B cell (primary cell): Measurements from ENCODE around the gene SGSH. TPM values are rescaled to one million over a fixed set of nuclear protein-coding genes. Genes with fewer than 3 reads are reported as not detected.

Experiments used
- ATAC-seq: fragments of 200-7000 bp; cut with Tn5 transposase; one replicate; pipeline ENCODE4 v1.10.0; 2021; ENCODE audit warnings: low read depth, mild to moderate bottlenecking, moderate number of reproducible peaks, moderate library complexity
- CTCF ChIA-PET: fragments of 350-600 bp; sonication (Branson Sonifier 250); formaldehyde crosslinking; loops from one replicate; lab custom pipeline; 2021; ENCODE audit warnings: antibody characterized with exemption, inconsistent platforms; lab: Charles Lee
- POLR2A ChIA-PET: fragments of 350-600 bp; sonication (Branson Sonifier 250); formaldehyde crosslinking; loops from one replicate; lab custom pipeline; 2021; ENCODE audit warnings: antibody characterized with exemption; lab: Charles Lee
- DNase-seq: peaks from one replicate; pipeline ENCODE4 v3.0.0; 2013
- H2AFZ ChIP-seq: 2 replicates; pipeline ENCODE4 v1.6.1; 2012; ENCODE audit warnings: mild to moderate bottlenecking, low read depth, low read length; ENCODE audit not compliant: insufficient read depth, poor library complexity, severe bottlenecking
- H3K27ac ChIP-seq, 2 donors: 1 replicate in 1 of 2; 2 replicates in 1 of 2; pipeline ENCODE4 v1.5.1; 2012 to 2013; ENCODE audit warnings: low read length in 2 of 2, mild to moderate bottlenecking in 2 of 2, moderate library complexity in 1 of 2
- H3K27me3 ChIP-seq, 4 experiments: fragments of 200-600 bp in 1 of 4; sonication (generic) in 1 of 4; replicated peaks in 1 of 4; 1 replicate in 2 of 4; 2 replicates in 2 of 4; pipeline versions ENCODE4 v1.6.1 to v1.7.0; 2013 to 2016; ENCODE audit warnings: low read length in 3 of 4, mild to moderate bottlenecking in 2 of 4, mixed read lengths in 1 of 4, moderate library complexity in 1 of 4; ENCODE audit not compliant: insufficient read depth in 4 of 4, control insufficient read depth in 3 of 4; ENCODE audit errors: control extremely low read depth in 1 of 4
- H3K36me3 ChIP-seq, 2 experiments: replicated peaks in 1 of 2; 1 replicate in 1 of 2; 2 replicates in 1 of 2; pipeline versions ENCODE4 v1.6.1 to v1.7.1; 2013; ENCODE audit warnings: low read length in 1 of 2; ENCODE audit not compliant: insufficient read depth in 2 of 2, control insufficient read depth in 1 of 2; ENCODE audit errors: control extremely low read depth in 1 of 2, extremely low read depth in 1 of 2
- H3K4me1 ChIP-seq, 2 donors: fragments of 200-600 bp in 1 of 2; sonication (generic) in 1 of 2; 1 replicate in 1 of 2; 2 replicates in 1 of 2; pipeline versions ENCODE4 v1.5.1 to v1.6.1; 2013 to 2017; ENCODE audit warnings: low read length in 2 of 2; ENCODE audit not compliant: control insufficient read depth in 2 of 2, insufficient read depth in 2 of 2
- H3K4me2 ChIP-seq: replicated peaks from 2 replicates; pipeline ENCODE3; 2012; ENCODE audit warnings: mild to moderate bottlenecking, low read depth, low read length; ENCODE audit not compliant: poor library complexity, severe bottlenecking
- H3K4me3 ChIP-seq, 5 experiments: fragments of 200-600 bp in 1 of 5; sonication (generic) in 1 of 5; 1 replicate in 3 of 5; 2 replicates in 2 of 5; pipeline versions ENCODE4 v1.5.1 to v1.7.0; 2011 to 2016; ENCODE audit warnings: low read length in 4 of 5, mild to moderate bottlenecking in 4 of 5, low read depth in 2 of 5, control low read depth in 1 of 5, moderate library complexity in 1 of 5; ENCODE audit not compliant: insufficient read depth in 1 of 5; ENCODE audit errors: control extremely low read depth in 1 of 5, extremely low read depth in 1 of 5
- H3K79me2 ChIP-seq: fragments of 200-600 bp; sonication (generic); one replicate; pipeline ENCODE4 v1.6.0; 2016; ENCODE audit warnings: low read length; ENCODE audit not compliant: control insufficient read depth, insufficient read depth
- H3K9ac ChIP-seq: fragments of 200-600 bp; sonication (generic); 2 replicates; pipeline ENCODE4 v1.6.1; 2017; ENCODE audit warnings: mild to moderate bottlenecking, low read length, moderate library complexity
- H3K9me3 ChIP-seq, 3 donors: one replicate each; pipeline versions ENCODE4 v1.6.1 to v1.7.1; 2013; ENCODE audit warnings: low read length in 2 of 3; ENCODE audit not compliant: control insufficient read depth in 2 of 3, insufficient read depth in 1 of 3; ENCODE audit errors: control extremely low read depth in 1 of 3
- H4K20me1 ChIP-seq: 2 replicates; pipeline ENCODE4 v1.6.0; 2012; ENCODE audit warnings: mild to moderate bottlenecking, low read length; ENCODE audit not compliant: insufficient read depth, control insufficient read depth, poor library complexity, severe bottlenecking
- H3K27ac Mint-ChIP-seq: one replicate; pipeline ENCODE4 v1.8.0; 2021; ENCODE audit warnings: mixed read lengths
- H3K27me3 Mint-ChIP-seq: one replicate; pipeline ENCODE4 v1.8.0; 2021; ENCODE audit warnings: mixed read lengths
- H3K4me1 Mint-ChIP-seq: one replicate; pipeline ENCODE4 v1.8.0; 2021; ENCODE audit warnings: mixed read lengths
- H3K4me3 Mint-ChIP-seq: one replicate; pipeline ENCODE4 v1.8.0; 2021; ENCODE audit warnings: mixed read lengths
- H3K9me3 Mint-ChIP-seq: one replicate; pipeline ENCODE4 v1.8.0; 2022; ENCODE audit warnings: mixed read lengths; ENCODE audit not compliant: insufficient read depth
- CTCF ChIP-seq: fragments of 200-600 bp; IDR thresholded peaks from one replicate; pipeline ENCODE4 v1.8.0; 2022; ENCODE audit warnings: antibody characterized with exemption, mild to moderate bottlenecking
- EZH2 ChIP-seq: IDR thresholded peaks from 2 replicates; pipeline ENCODE4 v1.6.1; 2012; ENCODE audit warnings: borderline replicate concordance, low read depth, mild to moderate bottlenecking, moderate library complexity, low read length; ENCODE audit not compliant: insufficient read depth, poor library complexity, severe bottlenecking
- WGBS: methylation state at CpG from one replicate; pipeline ENCODE4 v1.1.5; 2013; ENCODE audit warnings: missing lambda C conversion rate; ENCODE audit not compliant: insufficient coverage; 5-methylcytosine and 5-hydroxymethylcytosine counted together
- intact Hi-C: fragments of 100-400 bp; cut with micrococcal nuclease; formaldehyde crosslinking; loops from one replicate; pipeline ENCODE4 v1.10.0; 2022
- polyA plus RNA-seq: library from polyadenylated mRNA; depleted of rRNA; stranded (reverse); fragments of >200 nt; gene quantifications from 2 replicates; pipeline ENCODE4 v1.2.3, GENCODE V29; 2012
- total RNA-seq, 2 donors: library from RNA; stranded (reverse); fragments of 120-200 nt in 1 of 2; gene quantifications; 1 replicate in 1 of 2; 2 replicates in 1 of 2; pipeline versions ENCODE4 v1.2.3 to v1.2.4, GENCODE V29; 2013 to 2022

The SGSH gene
- total and polyA plus RNA-seq, 2 donors (not counting 1 experiment from before 2014, with no cell fraction given): 44.5 to 83.7 TPM

DNA sequence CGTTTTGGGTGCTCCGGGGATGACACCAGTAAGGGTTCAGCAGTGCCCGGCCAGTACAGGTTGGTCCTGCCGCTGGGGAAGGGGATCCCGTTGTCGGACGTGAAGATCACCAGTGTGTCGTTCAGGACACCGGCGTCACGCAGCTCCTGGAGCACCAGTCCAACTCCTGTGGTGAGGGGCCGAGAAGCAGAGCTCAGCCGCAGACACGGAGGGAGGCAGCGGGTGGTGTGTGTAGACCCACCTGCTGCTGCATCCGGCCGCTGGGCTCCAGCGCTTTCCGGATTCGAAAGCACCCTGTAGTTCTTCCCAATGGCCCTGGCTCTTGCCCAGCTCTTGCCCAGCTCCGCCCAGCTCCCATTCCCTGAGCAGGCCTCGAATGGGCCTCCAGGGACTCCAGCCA is 8.0 kb downstream of the SGSH start:
- peaks cover 5 to 8% of the 10 kb centered on the region in 2 donors for H3K4me1 ChIP-seq
- H3K4me2 ChIP-seq: no peak overlapping the region
- DNase-seq: no peak
- peaks cover 3% of the 10 kb centered on the region for H3K79me2 ChIP-seq
- H3K4me1 Mint-ChIP-seq: peaks cover 4% of the 10 kb centered on the region
- no peak for TF ChIP-seq EZH2
- no peak for TF ChIP-seq CTCF
- no peak overlapping the region for H3K4me3 Mint-ChIP-seq
- no peaks in the 10 kb centered on the region for H3K27me3 Mint-ChIP-seq
- H3K9me3 ChIP-seq: peaks cover 0 to 2% (median 0%) of the 10 kb centered on the region in 3 donors
- POLR2A ChIA-PET: no interaction called here
- no peak overlapping the region for H2AFZ ChIP-seq
- no peak overlapping the region for H3K27ac Mint-ChIP-seq
- H3K27me3 ChIP-seq: no peaks in the 10 kb centered on the region
- WGBS: 97% methylated on average over 22 of the region's 22 CpGs
- no peak for ATAC-seq
- intact Hi-C loops: no loop called here
- no peaks in the 10 kb centered on the region for H3K9me3 Mint-ChIP-seq
- no peak overlapping the region for H3K9ac ChIP-seq
- peaks cover 0 to 47% of the 10 kb centered on the region in 2 experiments for H3K36me3 ChIP-seq
- H3K27ac ChIP-seq: no peak overlapping the region
- peaks cover 7% of the 10 kb centered on the region for H4K20me1 ChIP-seq
- no peak overlapping the region for H3K4me3 ChIP-seq
- CTCF ChIA-PET: interaction anchor here (2.0 kb wide), 1 partner anchor 17 kb away, joined by 6 read pairs; no protein-coding TSS in a partner anchor

GRCh38 chr17:80210348-80211108 is 9.6 kb downstream of the SGSH start:
- Mint-ChIP-seq H3K27ac (no peak overlapping the region), H3K27me3 (no peaks in the 10 kb centered on the region), H3K4me3 (no peak overlapping the region), H3K4me1 (peaks cover 4% of the 10 kb centered on the region), H3K9me3 (no peaks in the 10 kb centered on the region)
- no peak overlapping the region for H3K27ac ChIP-seq
- H3K4me3 ChIP-seq: no peak overlapping the region
- H4K20me1 ChIP-seq: no peaks in the 10 kb centered on the region
- no peaks in the 10 kb centered on the region for H3K27me3 ChIP-seq
- intact Hi-C loops: no loop called here
- no peak for TF ChIP-seq EZH2
- no peak for TF ChIP-seq CTCF
- ATAC-seq (no peak), DNase-seq (no peak)
- H3K36me3 ChIP-seq: peaks cover 0 to 41% of the 10 kb centered on the region in 2 experiments
- no peak overlapping the region for H3K4me2 ChIP-seq
- H3K79me2 ChIP-seq: no peaks in the 10 kb centered on the region
- H3K9me3 ChIP-seq: no peaks in the 10 kb centered on the region
- no peak overlapping the region for H3K9ac ChIP-seq
- H2AFZ ChIP-seq: no peak overlapping the region
- WGBS: 96% methylated on average over 46 of the region's 47 CpGs
- peaks cover 5 to 8% of the 10 kb centered on the region in 2 donors for H3K4me1 ChIP-seq
- POLR2A ChIA-PET: no interaction called here
- CTCF ChIA-PET: interaction anchor here (2.0 kb wide), 1 partner anchor 15 kb away, joined by 6 read pairs; no protein-coding TSS in a partner anchor
